HCT116 (cell line): ENCODE data around the gene USP24.

Source experiments
- EGR1 ChIP-seq: IDR thresholded peaks from 2 replicates; pipeline ENCODE4 v1.6.1; 2012; ENCODE audit warnings: low read depth
- ELF1 ChIP-seq: IDR thresholded peaks from 2 replicates; pipeline ENCODE4 v1.6.1; 2012; ENCODE audit warnings: low read depth, borderline replicate concordance
- EZH2 ChIP-seq: fragments of 200-600 bp; sonication (generic); IDR thresholded peaks from 2 replicates; pipeline ENCODE4 v1.6.1; 2017; ENCODE audit warnings: antibody characterized with exemption, mixed run types
- EZH2phosphoT487 ChIP-seq: fragments of 200-600 bp; IDR thresholded peaks from 2 replicates; pipeline ENCODE4 v1.6.1; 2018; ENCODE audit warnings: antibody characterized with exemption, borderline replicate concordance
- POLR2A ChIP-seq: IDR thresholded peaks from 2 replicates; pipeline ENCODE4 v1.7.0; 2011; ENCODE audit warnings: borderline replicate concordance; ENCODE audit not compliant: insufficient read depth, insufficient read length; ENCODE audit errors: extremely low read depth
- POLR2AphosphoS5 ChIP-seq: IDR thresholded peaks from 2 replicates; pipeline ENCODE4 v1.6.1; 2011; ENCODE audit warnings: mild to moderate bottlenecking, low read depth, low read length, moderate library complexity
- SIN3A ChIP-seq: IDR thresholded peaks from 2 replicates; pipeline ENCODE4 v1.6.1; 2012; ENCODE audit warnings: low read depth
- SP1 ChIP-seq: IDR thresholded peaks from 2 replicates; pipeline ENCODE4 v1.6.1; 2012; ENCODE audit warnings: low read depth
- SRF ChIP-seq: IDR thresholded peaks from 2 replicates; pipeline ENCODE4 v1.6.1; 2012; ENCODE audit warnings: low read depth
- ZFX ChIP-seq: fragments of 450-650 bp; IDR thresholded peaks from 2 replicates; pipeline ENCODE4 v1.6.1; 2017
- ZNF274 ChIP-seq: fragments of 200-500 bp; sonication (Bioruptor generic); IDR thresholded peaks from 2 replicates; pipeline ENCODE4 v1.6.1; 2014; ENCODE audit warnings: mild to moderate bottlenecking, low read depth, low read length, inconsistent platforms
- TF ChIP-seq, protein P1 (sequence below), 3 experiments: fragments of 200-600 bp in 1 of 3; sonication (generic) in 1 of 3; IDR thresholded peaks in 2 of 3; conservative IDR thresholded peaks in 1 of 3; 2 replicates each; pipeline ENCODE4 v1.5.1; 2012 to 2017; ENCODE audit warnings: low read depth in 2 of 3, low read length in 2 of 3, antibody characterized with exemption in 1 of 3, borderline replicate concordance in 1 of 3, control low read depth in 1 of 3, mild to moderate bottlenecking in 1 of 3, mixed read lengths in 1 of 3, mixed run types in 1 of 3, moderate library complexity in 1 of 3; ENCODE audit not compliant: insufficient read depth in 1 of 3
- TF ChIP-seq, protein P2 (sequence below): IDR thresholded peaks from 2 replicates; pipeline ENCODE4 v1.6.1; 2012; ENCODE audit warnings: low read depth

DNA sequence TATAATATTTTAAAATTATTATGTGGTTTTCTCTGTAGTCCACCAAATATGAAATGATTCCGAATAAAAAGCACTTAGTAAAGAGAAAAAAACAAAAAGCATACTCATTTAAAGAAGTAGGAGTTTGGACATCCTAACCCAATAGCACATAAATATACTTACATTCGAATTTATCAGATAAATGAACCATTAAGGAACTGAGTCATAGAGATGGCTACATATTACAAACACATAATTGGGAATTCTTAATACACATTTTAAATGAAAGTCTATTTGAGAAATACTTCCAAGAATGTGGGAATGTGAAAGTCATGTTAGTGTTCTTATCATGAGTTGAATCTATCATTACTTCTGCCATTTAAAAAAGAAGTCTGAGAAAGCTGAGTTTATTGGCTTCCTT lies 75.0 kb downstream of the USP24 start:
- TF ChIP-seq, protein P1, sequence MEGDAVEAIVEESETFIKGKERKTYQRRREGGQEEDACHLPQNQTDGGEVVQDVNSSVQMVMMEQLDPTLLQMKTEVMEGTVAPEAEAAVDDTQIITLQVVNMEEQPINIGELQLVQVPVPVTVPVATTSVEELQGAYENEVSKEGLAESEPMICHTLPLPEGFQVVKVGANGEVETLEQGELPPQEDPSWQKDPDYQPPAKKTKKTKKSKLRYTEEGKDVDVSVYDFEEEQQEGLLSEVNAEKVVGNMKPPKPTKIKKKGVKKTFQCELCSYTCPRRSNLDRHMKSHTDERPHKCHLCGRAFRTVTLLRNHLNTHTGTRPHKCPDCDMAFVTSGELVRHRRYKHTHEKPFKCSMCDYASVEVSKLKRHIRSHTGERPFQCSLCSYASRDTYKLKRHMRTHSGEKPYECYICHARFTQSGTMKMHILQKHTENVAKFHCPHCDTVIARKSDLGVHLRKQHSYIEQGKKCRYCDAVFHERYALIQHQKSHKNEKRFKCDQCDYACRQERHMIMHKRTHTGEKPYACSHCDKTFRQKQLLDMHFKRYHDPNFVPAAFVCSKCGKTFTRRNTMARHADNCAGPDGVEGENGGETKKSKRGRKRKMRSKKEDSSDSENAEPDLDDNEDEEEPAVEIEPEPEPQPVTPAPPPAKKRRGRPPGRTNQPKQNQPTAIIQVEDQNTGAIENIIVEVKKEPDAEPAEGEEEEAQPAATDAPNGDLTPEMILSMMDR (IDR thresholded peaks at IDR 0.05 in 2 of 3, conservative IDR thresholded peaks at IDR 0.05 in 1 of 3; ENCODE audit: borderline replicate concordance in 1 of 3, insufficient read depth in 1 of 3, low read depth in 2 of 3, low read length in 2 of 3), result no peak
- no peak for TF ChIP-seq EZH2
- TF ChIP-seq, protein P2, sequence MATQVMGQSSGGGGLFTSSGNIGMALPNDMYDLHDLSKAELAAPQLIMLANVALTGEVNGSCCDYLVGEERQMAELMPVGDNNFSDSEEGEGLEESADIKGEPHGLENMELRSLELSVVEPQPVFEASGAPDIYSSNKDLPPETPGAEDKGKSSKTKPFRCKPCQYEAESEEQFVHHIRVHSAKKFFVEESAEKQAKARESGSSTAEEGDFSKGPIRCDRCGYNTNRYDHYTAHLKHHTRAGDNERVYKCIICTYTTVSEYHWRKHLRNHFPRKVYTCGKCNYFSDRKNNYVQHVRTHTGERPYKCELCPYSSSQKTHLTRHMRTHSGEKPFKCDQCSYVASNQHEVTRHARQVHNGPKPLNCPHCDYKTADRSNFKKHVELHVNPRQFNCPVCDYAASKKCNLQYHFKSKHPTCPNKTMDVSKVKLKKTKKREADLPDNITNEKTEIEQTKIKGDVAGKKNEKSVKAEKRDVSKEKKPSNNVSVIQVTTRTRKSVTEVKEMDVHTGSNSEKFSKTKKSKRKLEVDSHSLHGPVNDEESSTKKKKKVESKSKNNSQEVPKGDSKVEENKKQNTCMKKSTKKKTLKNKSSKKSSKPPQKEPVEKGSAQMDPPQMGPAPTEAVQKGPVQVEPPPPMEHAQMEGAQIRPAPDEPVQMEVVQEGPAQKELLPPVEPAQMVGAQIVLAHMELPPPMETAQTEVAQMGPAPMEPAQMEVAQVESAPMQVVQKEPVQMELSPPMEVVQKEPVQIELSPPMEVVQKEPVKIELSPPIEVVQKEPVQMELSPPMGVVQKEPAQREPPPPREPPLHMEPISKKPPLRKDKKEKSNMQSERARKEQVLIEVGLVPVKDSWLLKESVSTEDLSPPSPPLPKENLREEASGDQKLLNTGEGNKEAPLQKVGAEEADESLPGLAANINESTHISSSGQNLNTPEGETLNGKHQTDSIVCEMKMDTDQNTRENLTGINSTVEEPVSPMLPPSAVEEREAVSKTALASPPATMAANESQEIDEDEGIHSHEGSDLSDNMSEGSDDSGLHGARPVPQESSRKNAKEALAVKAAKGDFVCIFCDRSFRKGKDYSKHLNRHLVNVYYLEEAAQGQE, result no peak
- no peak for TF ChIP-seq EGR1
- TF ChIP-seq ZFX, result no peak
- TF ChIP-seq POLR2A, result no peak
- TF ChIP-seq POLR2AphosphoS5, result no peak
- no peak for TF ChIP-seq SRF
- no peak for TF ChIP-seq ELF1
- no peak for TF ChIP-seq SIN3A
- no peak for TF ChIP-seq SP1
- TF ChIP-seq ZNF274, result no peak
- TF ChIP-seq EZH2phosphoT487, result no peak
